Cardiac muscle cell (in vitro differentiated cells and primary cell): ENCODE data around the gene PLA2G2F. TPM values are rescaled to one million over a fixed set of nuclear protein-coding genes. Genes with fewer than 3 reads are reported as not detected.

Experiments used
- polyA plus RNA-seq: library from polyadenylated mRNA; unstranded; fragments of >200 nt; fragmentation: Nextera tagmentation; extraction: Ambion mirVana; gene quantifications from 2 replicates; pipeline ENCODE4 v1.2.1, GENCODE V29; 2016
- total RNA-seq: library from RNA; depleted of rRNA; stranded (reverse); fragments of >200 nt; gene quantifications from 2 replicates; pipeline ENCODE4 v1.2.3, GENCODE V29; 2016

The PLA2G2F gene
- total and polyA plus RNA-seq, 2 experiments from 2014 or later, result not detected

Other genes with a start within 250 kb of the PLA2G2F start
- gene PLA2G2E, start 215.7 kb upstream of the PLA2G2F start, total RNA-seq, result not detected in 2 replicates
- gene PLA2G2E, start 215.7 kb upstream of the PLA2G2F start, polyA plus RNA-seq, result not detected in 2 replicates
- gene PLA2G2A, start 159.7 kb upstream of the PLA2G2F start, total RNA-seq, result not detected in 2 replicates
- 1.5 TPM in 1 of 2 replicates, not detected in the other for gene PLA2G2A, start 159.7 kb upstream of the PLA2G2F start, polyA plus RNA-seq
- gene PLA2G5, start 69.1 kb upstream of the PLA2G2F start, total RNA-seq, result not detected in 2 replicates
- 0.44 TPM in 1 of 2 replicates, not detected in the other for gene PLA2G5, start 69.1 kb upstream of the PLA2G2F start, polyA plus RNA-seq
- not detected in 2 replicates for gene PLA2G2D, start 19.8 kb upstream of the PLA2G2F start, total RNA-seq
- gene PLA2G2D, start 19.8 kb upstream of the PLA2G2F start, polyA plus RNA-seq, result not detected in 2 replicates
- gene UBXN10, start 46.8 kb downstream of the PLA2G2F start, total RNA-seq, result 1.8 TPM in 2 replicates
- 0.79 and 1.3 TPM in 2 replicates for gene UBXN10, start 46.8 kb downstream of the PLA2G2F start, polyA plus RNA-seq
- gene PLA2G2C, start 47.2 kb downstream of the PLA2G2F start, total RNA-seq, result not detected in 2 replicates
- not detected in 2 replicates for gene PLA2G2C, start 47.2 kb downstream of the PLA2G2F start, polyA plus RNA-seq
- 0.27 and 0.39 TPM in 2 replicates for gene VWA5B1, start 151.6 kb downstream of the PLA2G2F start, total RNA-seq
- 0.37 TPM in 1 of 2 replicates, not detected in the other for gene VWA5B1, start 151.6 kb downstream of the PLA2G2F start, polyA plus RNA-seq